Skeletal muscle satellite cell (primary cell): ENCODE results near the gene TSPAN4.

Experiments
- H3K27me3 ChIP-seq: 2 replicates; pipeline ENCODE4 v1.7.0; 2013; ENCODE audit warnings: low read length; ENCODE audit not compliant: control insufficient read depth, insufficient read depth
- H3K36me3 ChIP-seq: 2 replicates; pipeline ENCODE4 v1.7.0; 2013; ENCODE audit warnings: mild to moderate bottlenecking, control low read depth, low read length; ENCODE audit not compliant: insufficient read depth
- H3K4me1 ChIP-seq: 2 replicates; pipeline ENCODE4 v1.7.0; 2013; ENCODE audit warnings: low read length; ENCODE audit not compliant: control insufficient read depth, insufficient read depth
- H3K4me2 ChIP-seq: 2 replicates; pipeline ENCODE4 v1.7.0; 2013; ENCODE audit warnings: mild to moderate bottlenecking, low read length
- H3K4me3 ChIP-seq: 2 replicates; pipeline ENCODE4 v1.7.0; 2013; ENCODE audit warnings: low read length
- H3K9ac ChIP-seq: 2 replicates; pipeline ENCODE4 v1.7.0; 2013; ENCODE audit warnings: mild to moderate bottlenecking, low read depth, low read length, moderate library complexity
- H3K9me3 ChIP-seq: replicated peaks from 2 replicates; pipeline ENCODE4 v1.7.0; 2013; ENCODE audit warnings: mild to moderate bottlenecking, control low read depth, low read length

TSPAN4 gene

DNA sequence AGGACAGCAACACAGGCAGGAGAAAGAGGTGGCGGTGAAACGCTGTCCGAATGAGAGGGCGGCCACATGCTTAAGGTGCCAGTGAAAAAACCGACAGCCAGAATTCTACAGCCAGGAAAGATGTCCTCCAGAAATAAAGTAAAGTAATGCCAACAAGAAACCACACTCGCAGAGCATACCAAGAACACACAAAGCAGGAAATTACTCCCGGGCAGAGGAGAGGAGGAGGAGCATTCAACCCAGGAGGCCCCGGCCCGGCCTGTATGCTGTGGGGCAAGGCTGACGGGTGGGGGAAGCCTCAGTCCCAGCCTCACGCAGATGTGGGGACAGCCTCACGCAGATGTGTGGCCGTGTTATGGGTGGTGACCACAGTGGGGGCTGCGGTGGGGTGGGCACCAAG, 39.9 kb downstream of the TSPAN4 start:
- H3K36me3 ChIP-seq, result peaks cover 11% of the 10 kb centered on the region
- no peak overlapping the region for H3K4me3 ChIP-seq
- H3K9ac ChIP-seq, result no peak overlapping the region

DNA sequence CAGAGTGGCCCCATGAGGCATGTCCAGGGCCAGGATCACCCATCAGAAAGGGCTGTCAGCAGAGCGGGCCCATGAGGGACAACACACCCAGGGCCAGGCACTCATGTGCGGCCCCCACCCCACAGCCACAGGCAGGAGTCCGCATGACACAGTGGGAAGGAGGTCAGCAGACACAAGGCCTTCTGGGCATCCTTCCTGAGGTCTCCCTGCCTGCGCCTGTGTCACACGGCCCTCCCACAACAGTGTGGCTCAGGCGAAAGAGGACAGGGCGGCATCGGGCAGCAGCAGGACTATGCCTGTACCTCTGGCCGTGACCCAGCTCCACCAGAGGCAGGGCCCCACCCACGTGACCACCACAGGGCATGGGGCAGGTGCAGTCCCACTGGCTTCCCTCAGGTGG, 40.9 kb downstream of the TSPAN4 start:
- H3K36me3 ChIP-seq, result peaks cover 15% of the 10 kb centered on the region
- H3K27me3 ChIP-seq, result no peaks in the 10 kb centered on the region

More for the DNA sequence above, 39.9 kb downstream of the TSPAN4 start:
- Histone ChIP-seq H3K27me3 (no peaks in the 10 kb centered on the region), H3K4me2 (no peak overlapping the region), H3K4me1 (no peaks in the 10 kb centered on the region), H3K9me3 (no peaks in the 10 kb centered on the region)

DNA sequence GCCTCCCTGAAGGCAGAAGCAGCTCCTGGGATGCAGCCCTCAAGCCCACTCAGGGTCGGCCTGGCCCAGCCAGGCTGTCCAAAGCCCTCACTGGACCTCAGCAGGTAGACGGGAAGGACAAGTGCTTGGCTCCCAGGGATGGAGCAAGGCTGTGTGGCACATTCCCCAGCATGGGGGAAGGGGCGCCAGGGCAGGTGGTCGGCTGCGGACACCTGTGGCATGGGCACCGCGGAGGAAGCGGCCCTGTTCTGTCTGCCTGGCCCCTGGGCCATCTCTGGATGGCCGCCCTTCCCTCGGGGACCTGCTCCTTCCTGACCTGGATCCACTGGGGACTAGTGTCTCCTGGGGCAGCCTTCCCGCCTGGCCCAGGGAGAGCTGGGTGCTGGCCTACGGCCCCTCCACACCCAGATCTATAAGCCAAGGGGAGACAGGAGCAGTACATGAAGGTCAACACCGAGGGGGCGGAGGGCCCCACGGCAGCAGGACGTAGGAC, 42.0 kb downstream of the TSPAN4 start:
- H3K4me1 ChIP-seq, result no peaks in the 10 kb centered on the region
- peaks cover 15% of the 10 kb centered on the region for H3K36me3 ChIP-seq
- no peaks in the 10 kb centered on the region for H3K9me3 ChIP-seq
- H3K4me3 ChIP-seq, result no peak overlapping the region
- H3K27me3 ChIP-seq, result no peaks in the 10 kb centered on the region
- no peak overlapping the region for H3K9ac ChIP-seq
- H3K4me2 ChIP-seq, result no peak overlapping the region

More for the DNA sequence above, 40.9 kb downstream of the TSPAN4 start:
- Histone ChIP-seq H3K4me3 (no peak overlapping the region), H3K9me3 (no peaks in the 10 kb centered on the region), H3K4me1 (no peaks in the 10 kb centered on the region), H3K9ac (no peak overlapping the region), H3K4me2 (no peak overlapping the region)

DNA sequence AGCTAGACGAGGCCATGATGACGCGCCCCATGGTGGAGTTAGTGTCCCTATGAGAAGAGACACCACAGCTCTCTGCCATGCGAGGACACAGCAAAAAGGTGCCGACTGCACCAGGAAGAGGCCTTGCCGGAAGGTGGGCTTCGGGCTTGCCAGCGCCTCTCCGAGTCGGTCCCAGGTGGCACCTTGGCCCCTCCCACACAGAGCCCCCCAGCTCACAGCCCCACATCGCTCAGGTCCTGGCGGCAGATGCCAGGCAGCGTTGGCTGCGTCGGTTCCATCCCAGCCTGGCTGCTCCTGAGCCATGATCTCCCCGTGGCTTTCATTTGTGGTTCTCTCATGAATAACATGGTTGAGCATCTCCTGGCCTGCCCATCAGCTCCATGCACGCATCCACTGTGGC, 43.9 kb downstream of the TSPAN4 start:
- Histone ChIP-seq H3K36me3 (peaks cover 15% of the 10 kb centered on the region), H3K27me3 (no peaks in the 10 kb centered on the region), H3K4me3 (no peak overlapping the region), H3K4me1 (no peaks in the 10 kb centered on the region), H3K9ac (no peak overlapping the region), H3K4me2 (no peak overlapping the region), H3K9me3 (no peaks in the 10 kb centered on the region)

DNA sequence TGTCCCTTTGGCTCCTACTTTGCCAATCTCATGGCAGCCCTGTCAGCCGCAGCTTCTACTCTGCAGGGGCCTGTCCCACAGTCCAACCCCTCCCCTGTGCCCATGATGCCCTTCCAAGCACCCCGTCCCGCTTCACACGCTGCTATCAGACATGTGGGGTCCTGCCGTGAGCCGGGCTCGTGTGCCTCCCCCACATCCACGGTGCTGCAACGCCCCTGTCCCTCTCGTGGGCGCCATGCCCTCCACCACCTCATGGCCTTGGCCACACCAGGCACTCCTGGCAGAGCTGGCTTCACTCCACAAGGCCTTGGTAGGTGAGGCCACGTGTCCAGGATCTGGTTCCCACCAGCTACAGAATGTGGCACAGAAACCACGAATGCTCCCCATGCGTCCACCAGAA, 44.9 kb downstream of the TSPAN4 start:
- H3K4me3 ChIP-seq, result no peak overlapping the region
- H3K36me3 ChIP-seq, result peaks cover 15% of the 10 kb centered on the region
- H3K27me3 ChIP-seq, result no peaks in the 10 kb centered on the region
- H3K4me2 ChIP-seq, result no peak overlapping the region
- H3K9me3 ChIP-seq, result no peaks in the 10 kb centered on the region
- H3K4me1 ChIP-seq, result no peaks in the 10 kb centered on the region
- no peak overlapping the region for H3K9ac ChIP-seq

DNA sequence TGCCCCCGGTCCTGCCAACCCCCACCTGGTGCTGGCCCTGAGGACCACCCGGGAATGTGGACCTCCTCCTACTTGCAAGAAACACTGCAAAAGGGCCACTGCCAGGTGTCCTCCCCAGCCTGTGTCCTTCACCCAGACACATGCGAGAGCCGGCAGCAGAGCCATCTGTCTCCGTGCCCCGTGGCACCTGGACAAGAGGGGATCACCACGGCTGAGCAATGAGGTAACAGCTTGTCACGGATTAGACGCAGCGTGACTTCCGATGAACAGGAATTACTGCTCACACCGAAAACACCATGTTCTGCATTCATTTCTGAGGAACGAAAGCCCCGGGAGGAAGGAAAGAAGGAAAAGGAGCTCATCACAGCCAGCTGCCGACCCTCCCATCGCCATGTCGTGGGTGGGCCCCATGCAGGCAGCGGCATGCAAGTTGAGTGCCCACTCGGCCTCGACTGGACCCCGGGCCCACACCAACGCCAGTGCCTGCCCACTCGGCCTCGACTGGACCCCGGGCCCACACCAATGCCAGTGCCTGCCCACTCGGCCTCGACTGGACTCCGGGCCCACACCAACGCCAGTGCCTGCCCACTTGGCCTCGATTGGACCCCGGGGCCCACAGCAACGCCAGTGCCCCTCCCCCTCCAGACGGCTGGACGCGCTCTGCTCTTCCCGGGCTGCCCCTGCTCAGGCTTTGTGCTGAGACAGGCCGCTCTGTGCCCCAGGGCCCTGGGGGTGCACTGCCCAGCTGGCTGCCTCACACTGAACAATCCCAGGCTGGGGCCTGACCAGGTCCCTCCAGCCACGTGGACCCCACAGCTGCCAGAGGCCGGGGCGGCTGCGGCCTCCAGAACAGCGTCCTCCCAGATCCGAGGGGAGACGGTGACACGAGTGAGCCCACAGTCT, 45.9 kb downstream of the TSPAN4 start:
- no peak overlapping the region for H3K4me2 ChIP-seq
- H3K36me3 ChIP-seq, result peaks cover 11% of the 10 kb centered on the region
- no peaks in the 10 kb centered on the region for H3K4me1 ChIP-seq
- no peak overlapping the region for H3K9ac ChIP-seq
- no peaks in the 10 kb centered on the region for H3K9me3 ChIP-seq
- H3K27me3 ChIP-seq, result no peaks in the 10 kb centered on the region
- no peak overlapping the region for H3K4me3 ChIP-seq

DNA sequence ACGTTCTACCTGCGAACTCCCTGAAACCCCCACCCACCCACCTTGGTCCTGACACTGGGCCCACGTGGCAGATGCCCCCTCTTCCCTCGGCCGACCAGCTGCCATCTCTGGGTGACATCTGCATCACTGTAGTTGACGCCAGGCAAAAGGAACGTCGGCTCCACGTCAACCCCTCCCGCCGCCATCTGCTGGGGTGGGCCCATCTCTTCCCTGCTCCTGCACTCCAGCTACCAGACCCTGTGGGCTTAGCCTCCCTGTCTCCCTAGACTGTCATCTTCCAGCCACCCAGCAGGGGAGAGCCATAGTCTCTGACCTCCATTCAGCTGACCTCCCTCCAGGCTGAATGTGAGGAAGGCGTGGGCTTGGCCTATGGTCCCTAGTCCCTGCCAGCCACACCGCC, 46.6 kb downstream of the TSPAN4 start:
- H3K4me1 ChIP-seq, result no peaks in the 10 kb centered on the region
- no peak overlapping the region for H3K4me3 ChIP-seq
- no peak overlapping the region for H3K4me2 ChIP-seq
- no peak overlapping the region for H3K9ac ChIP-seq
- no peaks in the 10 kb centered on the region for H3K9me3 ChIP-seq
- H3K36me3 ChIP-seq, result peaks cover 8% of the 10 kb centered on the region
- H3K27me3 ChIP-seq, result no peaks in the 10 kb centered on the region

DNA sequence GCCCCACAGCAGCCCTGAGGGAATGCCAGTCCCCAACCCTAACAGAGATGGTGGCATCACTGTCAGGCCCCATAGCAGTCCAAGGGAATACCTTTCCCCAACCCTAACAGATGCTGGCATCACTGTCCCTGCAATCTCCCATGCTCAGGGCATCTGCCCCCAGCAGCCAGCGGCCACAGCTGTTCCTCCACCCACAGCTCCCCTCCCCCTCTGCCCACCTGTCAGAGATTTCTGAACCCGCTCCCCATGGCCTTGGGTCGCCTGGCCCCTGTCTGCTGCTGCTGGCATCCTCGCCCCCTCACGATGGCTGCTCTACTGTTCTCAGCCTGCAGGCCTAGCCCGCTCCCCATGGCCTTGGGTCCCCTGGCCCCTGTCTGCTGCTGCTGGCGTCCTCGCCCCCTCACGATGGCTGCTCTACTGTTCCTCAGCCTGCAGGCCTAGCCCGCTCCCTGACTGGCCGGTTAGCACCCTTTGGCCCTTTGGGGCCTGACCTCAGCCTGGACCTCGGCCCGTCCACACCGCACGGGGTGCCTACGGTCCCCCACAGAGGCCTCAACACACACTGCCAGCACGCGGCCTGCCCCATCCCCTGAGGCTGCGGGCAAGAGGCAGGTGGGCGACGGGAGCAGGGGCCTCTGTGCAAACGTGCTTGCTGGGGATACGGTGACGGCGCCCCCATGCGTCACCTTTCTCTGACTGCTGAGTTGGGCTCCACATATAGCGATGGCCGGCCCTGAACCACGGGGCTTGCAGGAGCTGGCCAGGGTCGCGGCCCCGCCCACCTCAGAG, 47.2 kb downstream of the TSPAN4 start:
- Histone ChIP-seq H3K9ac (no peak overlapping the region), H3K4me3 (no peak overlapping the region), H3K4me1 (no peaks in the 10 kb centered on the region), H3K27me3 (no peaks in the 10 kb centered on the region), H3K36me3 (peaks cover 8% of the 10 kb centered on the region), H3K9me3 (no peaks in the 10 kb centered on the region), H3K4me2 (no peak overlapping the region)

DNA sequence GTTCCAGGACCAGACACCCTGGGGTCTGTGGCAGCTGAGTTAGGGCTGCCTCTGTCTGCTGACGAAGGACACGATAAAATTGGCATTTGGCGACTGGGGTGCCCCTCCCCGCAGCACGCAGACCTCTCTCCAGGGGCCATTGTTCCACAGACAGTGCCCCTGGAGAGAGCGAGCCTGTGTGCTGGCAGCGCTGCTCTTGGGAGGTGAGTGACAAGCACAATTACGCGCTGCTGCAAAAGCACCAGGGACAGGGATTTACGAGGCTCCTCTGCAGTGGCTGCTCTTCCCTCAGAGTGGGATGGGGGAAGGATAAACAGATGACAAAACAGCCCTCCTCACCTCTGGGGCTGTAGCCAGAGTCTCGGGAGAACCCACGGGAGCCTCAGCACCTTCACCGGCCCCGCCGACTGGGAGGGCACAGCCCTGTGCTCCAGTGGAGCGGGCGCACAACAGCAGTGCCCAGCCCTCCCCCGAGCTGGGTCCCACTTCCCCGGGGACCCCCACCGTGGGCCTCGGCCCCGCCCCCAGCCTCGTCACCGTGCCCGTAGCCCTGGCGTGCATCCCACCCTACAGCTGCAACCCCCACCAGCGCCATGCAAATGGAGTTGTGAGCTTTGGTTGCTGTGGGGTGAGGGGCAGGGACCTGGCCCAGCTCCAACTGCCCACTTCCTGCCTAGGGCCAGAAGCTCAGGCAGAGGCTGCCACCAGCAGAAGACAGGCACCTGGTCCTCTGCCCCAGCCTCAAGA, 48.3 kb downstream of the TSPAN4 start:
- Histone ChIP-seq H3K27me3 (no peaks in the 10 kb centered on the region), H3K4me2 (no peak overlapping the region), H3K4me1 (no peaks in the 10 kb centered on the region), H3K4me3 (no peak overlapping the region), H3K9me3 (no peaks in the 10 kb centered on the region), H3K9ac (no peak overlapping the region), H3K36me3 (peaks cover 8% of the 10 kb centered on the region)

DNA sequence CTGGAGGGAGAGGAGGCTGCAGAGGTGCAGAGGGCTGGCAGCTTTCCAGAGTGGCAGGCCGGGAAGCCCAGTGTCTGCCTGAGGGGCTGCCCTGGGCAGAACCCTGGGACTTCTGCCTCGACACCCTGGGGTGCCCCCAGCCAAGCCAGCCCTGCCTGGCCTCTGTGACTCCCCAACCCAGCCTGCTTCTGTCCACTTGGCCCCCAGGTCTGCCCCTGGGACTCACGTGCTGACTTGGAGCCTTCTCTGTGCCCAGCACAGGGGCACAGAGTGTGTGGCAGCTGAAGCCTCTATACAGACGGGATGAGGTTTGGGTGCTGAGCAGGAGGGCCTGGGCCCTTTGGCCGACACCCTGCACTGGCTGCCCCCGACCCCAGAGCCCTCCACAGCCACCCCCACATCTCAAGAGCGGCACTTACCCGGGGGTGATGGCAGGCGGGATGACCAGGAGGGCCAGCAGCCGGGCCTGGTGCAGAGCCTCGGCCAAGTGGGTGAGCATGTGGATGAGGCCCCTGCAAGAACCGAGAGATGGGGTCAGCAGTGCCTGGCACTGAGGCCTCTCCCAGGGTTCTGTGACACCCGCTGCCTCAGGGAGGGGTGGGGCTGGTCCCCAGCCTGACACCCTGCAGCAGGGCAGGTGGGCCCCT, 50.5 kb downstream of the TSPAN4 start:
- Histone ChIP-seq H3K36me3 (peaks cover 2% of the 10 kb centered on the region), H3K9me3 (no peaks in the 10 kb centered on the region), H3K9ac (no peak overlapping the region), H3K4me3 (no peak overlapping the region), H3K4me1 (no peaks in the 10 kb centered on the region), H3K27me3 (no peaks in the 10 kb centered on the region), H3K4me2 (no peak overlapping the region)
